ENCODE results near the gene LRRTM4.

LRRTM4 gene

DNA sequence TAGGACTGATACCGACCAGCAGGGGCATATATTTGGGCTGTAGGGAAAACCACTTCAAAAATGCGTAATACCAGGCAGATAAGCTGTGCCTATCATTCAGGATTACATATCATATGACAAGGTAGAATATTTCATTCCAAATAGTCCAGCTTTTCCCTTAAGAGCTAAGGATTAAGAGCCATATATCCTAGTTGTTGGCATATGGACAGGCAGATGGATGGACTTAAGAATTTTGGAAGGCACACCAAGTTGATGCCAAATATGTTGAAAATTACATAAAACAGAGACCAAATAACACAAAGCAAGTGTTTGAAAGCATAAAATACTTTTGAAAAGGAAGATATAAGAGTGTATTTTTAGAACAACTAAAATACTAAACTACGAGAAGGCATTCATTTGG is 52.1 kb downstream of the LRRTM4 start:
- DNase-seq (ENCODE audit: low read depth), result no peak

DNA sequence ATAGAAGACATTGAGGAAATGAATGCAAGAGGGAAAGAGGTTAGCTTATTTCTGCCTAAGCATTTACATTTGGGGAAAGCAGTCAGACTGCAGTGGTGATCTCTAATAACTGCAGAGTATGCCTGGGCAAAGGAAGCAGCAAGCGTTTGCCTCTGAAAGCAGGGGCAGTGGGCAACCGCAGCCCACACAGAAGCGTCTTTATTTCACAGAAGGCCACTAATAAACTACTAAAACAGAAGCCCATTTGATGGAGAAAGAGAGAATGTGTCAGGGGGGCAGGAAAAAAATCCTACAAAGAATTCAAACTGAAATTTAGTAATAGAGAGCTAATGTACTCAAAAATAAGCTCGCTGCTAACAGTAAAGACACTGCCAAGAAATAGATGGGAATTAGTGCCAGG is 53.1 kb downstream of the LRRTM4 start:
- DNase-seq (ENCODE audit: low read depth), result no peak

DNA sequence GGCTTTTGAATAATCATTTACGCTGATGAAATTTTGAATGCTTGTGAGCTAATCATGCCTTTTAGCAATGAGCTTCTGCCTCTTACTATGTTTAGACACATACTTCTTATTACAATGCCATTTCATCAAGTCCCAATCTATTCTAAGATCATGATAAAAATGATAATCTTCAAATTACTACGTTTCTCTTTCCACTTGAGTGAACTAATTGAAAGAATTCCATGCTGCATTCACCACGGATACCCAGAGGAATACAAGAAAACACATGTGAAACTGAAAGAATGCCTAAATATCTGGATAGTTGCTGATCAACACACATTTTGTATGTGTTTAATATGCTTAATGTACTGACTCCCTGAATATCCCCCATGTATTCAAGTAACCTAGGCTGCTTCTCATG is 62.3 kb downstream of the LRRTM4 start:
- no peak for DNase-seq (ENCODE audit: low read depth)

DNA sequence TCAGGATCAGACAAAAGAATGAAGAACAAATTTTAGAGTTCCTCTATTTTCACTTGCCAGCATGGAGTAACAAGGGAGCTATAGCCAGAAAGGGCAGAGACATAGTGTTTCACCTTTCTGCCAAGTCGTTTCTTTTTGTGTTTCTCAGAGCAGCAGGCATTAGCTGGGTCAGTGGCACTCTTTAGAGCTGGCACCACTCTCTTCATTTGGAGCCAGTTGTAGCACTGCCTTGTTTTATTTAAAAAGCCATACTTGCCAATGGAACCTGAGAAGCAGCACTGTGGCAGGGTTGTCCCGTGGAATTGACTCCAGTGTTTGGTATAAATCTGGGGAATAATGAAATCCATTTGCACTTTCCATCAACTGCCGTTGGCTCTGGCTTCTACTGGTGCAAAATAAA is 64.0 kb downstream of the LRRTM4 start:
- DNase-seq (ENCODE audit: low read depth), result no peak

DNA sequence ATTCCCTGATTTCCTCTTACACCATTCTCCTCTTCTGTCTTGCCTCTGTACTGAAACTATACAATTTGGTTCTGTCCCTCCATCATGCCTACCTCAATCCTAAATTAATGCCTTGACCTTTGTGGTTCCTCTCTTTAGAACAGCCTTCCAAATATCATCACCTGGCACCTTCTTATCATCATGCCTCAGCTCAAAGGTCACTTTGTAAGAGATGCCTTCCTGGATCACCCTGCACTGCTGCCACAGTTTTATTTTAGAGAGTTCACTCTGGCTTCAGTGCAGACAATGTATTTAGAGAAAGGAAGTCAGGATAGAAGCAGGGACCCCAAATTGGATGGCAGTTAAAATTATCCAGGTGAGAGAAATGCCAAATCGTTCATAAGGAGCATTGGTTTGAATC is 64.5 kb downstream of the LRRTM4 start:
- no peak for DNase-seq (ENCODE audit: low read depth)

DNA sequence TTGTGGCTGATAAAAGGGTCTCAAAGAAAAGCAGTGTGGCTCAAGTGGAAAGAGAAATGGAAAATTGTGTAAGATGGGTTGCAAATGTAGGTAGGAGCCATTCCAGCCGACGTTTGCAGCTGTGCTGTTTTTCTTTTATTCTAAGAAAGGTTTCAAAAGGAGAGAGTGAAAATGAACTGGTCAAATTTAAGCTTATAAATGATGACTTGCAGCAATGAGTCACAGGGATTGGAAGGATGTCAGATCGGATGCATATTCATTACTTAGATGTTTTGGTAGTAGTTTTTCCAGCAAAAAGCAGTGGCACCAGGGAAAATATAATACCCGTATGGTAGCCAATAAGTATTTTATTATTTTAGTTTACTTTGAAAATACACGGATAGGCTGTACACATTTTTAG is 79.1 kb downstream of the LRRTM4 start:
- no peak for DNase-seq (ENCODE audit: low read depth)

DNA sequence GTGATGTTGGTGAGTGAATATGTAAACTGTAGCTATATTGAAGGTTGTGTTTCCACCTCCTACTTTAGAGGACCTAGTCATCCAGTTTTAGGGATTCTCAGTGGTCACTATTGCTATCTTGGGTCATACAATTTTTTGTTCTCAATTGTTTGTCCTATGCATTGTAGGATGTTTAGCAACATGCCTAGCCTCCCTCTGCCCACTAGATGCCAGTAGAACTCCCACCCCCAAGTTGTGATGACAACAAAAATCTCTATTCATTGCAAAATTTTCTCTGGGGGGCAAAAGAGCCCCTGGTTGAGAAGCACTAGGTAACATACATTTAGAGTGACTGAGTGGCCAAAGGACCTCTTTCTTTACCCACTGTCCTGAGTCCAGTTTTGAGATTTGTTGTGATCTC is 87.3 kb downstream of the LRRTM4 start:
- DNase-seq (ENCODE audit: low read depth), result no peak

DNA sequence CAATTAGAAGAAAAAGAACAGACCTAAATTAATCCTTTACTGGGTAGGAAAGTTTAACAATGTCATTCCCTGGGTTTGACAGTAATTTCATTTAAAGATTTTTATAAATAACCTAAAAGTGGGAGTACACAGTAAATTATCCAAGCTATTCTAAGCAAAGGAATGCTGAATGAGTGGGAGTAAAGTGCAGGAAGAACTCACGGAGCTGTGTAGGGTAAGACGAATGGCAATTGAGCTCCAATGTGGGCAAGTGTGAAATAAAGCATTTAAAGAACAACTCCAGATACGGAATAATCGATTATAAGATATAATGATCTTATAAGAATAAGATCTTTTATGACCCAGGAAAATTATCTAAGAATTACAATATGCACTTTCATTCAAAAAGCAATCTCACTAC is 93.2 kb downstream of the LRRTM4 start:
- DNase-seq (ENCODE audit: low read depth), result no peak

DNA sequence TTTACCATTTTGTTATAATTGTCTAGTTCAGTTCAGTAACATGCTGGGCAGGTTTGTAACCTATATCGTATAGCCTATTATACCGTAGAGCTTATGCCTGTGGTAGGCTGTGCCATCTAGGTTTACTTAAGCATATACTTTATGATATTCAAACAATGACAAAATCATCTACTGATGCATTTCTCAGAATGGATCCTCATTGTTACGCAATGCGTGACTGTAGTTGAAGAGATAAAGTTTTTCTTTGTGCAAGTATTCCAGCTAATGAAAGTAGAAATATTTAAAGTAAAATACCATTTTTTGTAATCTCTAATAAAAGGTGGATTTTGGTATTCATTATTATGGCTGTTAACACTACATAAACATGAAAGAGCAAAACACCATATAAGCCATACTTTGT is 100.2 kb downstream of the LRRTM4 start:
- DNase-seq (ENCODE audit: low read depth), result no peak

DNA sequence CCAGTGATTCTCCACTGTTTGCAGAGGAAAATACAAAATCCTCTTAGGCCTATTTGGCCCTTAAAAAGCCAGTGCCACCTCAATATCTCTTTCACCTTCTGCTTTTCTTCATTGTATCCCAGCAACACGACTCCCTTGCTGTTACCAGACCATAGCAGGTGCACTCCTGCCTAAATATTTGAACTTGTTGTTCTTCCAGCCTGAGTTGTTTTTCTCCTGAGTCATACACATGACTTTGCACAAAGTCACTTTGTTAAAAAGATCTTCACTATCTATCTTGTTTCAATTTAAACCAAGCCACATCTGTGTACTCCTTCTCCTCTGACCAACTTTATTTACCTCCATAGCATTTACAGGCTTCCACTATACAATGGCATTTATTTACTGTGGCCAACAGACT is 103.6 kb downstream of the LRRTM4 start:
- no peak for DNase-seq (ENCODE audit: low read depth)

DNA sequence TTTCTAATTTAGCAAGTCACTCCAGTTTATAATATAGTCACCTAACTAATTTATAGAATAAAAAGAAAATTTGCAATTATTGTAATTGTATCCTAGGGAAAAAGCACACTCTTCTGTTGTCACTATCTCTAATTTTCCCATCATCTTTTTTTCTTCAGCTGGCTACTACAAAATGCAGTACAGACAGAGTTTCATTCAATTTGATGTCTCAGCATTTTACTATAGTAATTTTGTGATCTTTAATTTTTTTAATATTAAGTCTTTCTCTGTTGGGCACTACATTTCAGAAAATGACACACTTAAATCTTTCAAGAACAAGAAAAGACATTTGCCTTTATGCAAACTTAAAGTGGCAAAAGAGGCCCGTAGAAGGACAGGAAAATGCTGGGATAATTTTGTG is 118.0 kb downstream of the LRRTM4 start:
- no peak for DNase-seq (ENCODE audit: low read depth)

DNA sequence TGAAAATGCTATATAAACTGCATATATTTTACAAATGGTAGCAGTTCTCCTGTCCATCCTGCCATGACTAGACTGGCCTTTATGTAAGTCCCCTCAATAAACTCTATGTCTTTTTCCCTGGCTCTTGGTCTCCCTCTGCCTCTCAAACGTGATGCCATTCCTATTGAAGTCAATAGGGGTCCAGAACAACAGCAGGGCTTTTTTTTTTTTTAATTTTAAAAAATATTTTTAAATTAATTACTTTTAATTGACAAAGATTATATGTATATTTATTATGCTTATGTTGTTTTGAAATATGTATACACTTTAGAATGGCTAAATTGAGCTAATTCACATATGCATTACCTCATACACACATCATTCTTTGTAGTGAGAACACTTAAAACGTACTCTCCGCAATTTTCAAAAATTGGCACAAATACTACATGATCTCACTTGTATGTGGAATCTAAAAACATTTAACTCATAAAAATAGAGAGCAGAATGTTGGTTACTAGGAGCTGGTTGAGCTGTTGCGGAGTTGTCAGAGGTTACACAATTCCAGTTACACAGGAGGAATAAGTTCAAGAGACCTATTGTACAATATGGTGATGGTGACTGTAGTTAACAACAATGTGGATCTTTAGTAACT is 123.1 kb downstream of the LRRTM4 start:
- no peak for DNase-seq (ENCODE audit: low read depth)

DNA sequence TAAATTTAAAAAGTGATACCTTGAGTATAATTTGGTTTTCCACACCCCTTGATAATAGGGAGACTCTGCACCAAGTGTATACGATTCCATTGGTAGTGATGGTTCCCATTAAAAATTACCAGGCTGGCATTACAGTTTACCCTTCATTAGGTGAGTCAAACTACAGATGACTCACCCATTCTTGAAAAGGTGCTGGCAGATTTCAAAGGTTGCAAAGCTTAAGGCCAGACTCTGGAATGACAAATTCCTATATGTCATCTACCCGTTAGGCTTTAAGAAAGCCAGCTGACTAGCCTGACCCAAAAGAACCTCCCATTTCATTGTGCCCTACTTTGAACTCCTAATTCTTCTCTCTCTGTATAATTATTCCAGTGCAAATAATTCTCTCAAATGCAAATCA is 124.4 kb downstream of the LRRTM4 start:
- no peak for DNase-seq (ENCODE audit: low read depth)

DNA sequence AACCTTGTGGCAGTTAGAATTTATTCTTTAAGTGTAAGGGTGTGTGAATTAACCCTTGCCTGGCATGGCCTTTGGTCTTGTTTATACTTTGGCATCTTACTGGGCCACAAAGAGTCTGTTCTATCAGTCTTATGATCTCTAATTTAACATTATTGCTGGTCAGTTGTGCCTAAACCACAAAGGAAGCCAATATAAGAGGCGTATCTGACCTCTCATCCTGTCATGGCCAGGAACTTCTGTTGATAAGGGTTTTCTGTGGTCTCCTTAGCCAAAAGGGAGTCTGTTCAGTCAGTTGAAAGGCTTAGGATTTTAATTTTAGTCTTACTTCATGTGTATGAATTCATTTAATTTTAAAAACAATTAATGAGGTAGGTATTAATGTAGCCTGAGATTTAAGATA is 127.2 kb downstream of the LRRTM4 start:
- DNase-seq (ENCODE audit: low read depth), result no peak

DNA sequence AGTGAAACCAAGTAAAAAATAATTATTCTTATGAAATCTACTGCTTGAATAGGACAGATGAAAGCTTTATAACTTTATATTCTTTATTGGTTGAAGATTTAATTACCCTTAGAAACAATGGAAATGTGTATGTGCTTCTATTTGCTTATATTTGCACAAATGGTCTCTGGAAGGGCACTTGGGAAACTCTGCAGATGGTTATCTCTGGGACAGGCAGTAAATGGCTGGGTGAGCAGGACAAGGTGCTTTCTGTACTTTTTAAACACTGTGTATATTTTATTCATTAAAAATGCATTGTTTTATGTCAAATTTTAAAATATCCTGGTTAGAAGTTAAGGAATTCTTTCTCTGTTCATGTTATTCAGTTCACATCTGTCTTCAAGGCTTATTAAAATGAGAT is 131.1 kb downstream of the LRRTM4 start:
- no peak for DNase-seq (ENCODE audit: low read depth)

DNA sequence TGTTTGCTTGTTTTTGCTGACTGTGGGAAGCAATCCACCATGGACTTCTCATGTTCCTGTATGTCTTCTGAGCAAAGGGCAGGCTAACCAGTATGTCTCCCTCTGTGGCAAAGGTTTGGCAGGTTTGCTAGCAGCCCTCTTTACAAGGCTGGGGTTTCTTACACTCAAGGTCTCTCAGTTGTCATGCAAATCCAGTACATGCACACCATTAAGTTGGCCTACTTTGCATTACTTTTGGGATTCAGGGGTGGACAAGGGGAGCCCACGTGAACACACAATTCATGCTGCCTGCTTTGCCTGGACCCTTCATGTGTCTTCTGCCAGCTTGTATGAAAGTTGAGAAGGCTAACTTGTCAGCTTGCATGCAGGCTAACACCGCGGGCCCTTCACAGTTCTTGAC is 134.9 kb downstream of the LRRTM4 start:
- DNase-seq (ENCODE audit: low read depth), result no peak

DNA sequence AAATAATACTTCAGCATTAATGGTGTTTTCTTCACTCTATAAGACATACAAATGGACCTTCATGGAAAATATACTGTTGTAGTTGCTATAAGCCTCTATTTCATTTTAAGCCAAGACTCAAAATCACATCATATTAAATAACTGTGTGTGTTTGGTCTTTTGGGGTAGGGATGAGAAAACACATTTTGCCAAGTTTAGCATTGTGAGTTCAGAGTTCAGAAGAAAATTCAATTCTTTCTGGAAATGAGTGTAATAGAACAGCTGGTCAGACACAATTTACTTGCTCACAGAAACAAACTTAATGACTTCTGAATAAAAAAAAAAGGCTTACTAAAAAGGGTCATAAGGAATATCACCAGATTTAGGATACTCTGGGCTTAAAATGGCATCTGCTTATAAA is 149.5 kb downstream of the LRRTM4 start:
- no peak for DNase-seq (ENCODE audit: low read depth)

DNA sequence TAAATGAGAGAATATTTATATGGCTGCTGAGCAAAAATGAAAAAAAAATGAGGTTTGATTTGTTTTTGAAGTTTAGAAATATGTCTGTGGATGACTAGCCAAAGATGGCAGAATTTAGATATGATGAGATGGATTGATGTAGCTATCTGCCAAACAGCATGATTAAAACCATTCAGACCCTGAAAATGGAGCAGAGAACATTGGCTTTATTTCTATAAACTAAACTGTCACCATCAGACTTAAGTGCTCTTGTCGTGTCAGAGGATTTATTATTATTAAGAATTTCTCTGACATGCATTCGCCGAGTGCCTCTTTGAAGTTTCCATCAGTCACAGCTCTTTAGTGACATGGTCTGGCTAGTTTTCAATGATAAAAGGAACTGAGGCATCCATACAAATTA is 151.7 kb downstream of the LRRTM4 start:
- no peak for DNase-seq (ENCODE audit: low read depth)

DNA sequence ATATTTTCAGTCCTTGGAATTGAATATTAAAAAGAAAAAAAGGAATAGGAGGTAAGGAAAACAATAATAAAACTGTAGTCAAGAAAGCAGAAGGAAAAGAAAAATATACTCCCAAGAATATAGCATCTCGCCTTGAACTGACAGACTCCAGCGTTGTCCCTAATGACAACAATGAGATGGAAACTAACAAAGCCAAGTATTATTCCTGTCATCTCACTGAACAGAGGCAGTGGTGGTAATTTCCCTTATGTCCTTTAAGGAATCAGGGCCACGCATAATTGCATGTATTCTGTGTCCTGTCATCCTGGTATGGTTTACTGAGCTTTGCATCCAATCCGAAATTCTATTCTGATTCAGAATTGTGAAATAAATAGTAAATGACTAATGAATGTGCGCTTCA is 158.9 kb downstream of the LRRTM4 start:
- no peak for DNase-seq (ENCODE audit: low read depth)

DNA sequence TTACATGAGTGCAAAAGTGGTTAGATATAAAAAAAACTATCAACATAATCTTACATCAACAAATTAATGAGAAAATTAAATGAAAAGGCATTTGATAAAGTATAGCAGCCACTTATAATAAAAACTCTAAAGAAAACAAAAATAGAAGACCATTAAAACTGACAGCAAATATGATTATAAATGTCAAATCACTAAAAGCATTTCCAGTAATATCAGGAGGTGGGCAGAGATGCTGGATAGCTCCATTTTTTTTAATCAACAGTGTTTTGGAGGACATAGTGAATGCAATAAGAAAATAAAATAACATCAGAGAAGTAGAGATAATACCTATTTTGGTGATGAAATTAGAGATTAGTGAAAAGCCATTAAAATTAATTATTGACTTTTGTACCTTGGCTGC is 173.4 kb downstream of the LRRTM4 start:
- no peak for DNase-seq (ENCODE audit: low read depth)

DNA sequence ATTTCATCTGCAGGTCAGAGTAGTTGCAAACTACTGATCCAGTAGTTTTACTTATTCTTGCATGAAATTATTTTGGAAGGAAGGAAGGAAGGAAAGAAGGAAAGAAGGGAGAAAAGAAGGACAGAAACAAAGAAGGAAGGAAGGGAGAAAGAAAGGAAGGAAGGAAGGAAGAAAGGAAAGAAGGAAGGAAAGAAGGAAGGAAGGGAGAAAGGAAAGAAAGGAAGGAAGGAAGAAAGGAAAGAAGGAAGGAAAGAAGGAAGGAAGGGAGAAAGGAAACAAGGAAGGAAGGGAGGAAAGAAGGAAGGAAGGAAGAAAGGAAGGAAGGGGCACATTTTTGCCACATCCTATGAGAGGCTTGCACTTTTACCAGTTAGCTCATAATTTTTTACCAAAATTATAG is 186.2 kb downstream of the LRRTM4 start:
- no peak for DNase-seq (ENCODE audit: low read depth)

DNA sequence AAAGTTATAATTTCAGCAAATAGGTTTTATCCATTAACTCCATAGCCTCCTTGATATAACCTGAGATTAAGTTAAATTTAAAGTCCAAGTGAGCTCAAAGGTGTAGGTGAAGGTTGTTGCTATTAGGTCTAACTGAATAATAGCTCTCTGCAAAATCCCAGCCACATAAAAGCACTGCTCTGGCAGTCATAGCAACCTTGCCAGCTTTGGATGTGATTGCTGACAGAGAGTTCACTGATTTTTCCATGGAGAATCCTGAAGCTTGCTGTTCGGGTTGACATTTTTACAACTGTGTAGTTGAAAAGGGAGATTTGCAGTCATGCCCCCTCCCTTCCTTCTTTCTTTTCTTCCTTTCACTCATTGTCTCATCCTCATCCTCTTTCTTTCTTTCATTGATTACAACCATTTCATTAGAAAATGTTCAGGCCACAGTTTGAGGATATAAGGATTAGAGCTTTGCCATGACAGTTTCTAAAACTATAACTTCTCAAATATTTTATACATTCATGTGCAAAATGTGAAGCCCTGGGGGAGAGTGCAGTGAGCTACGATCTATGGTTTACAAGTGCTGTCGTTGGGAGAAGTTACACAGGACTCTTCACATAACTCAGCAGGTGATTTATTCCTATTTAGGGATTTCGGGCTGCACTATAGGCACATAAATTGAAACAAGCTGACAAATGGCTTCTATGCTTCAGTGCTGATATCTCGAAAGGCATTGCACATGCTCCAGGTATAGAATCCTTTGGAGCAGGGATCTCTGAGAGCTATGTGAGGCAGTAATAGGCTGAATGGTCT is 193.8 kb downstream of the LRRTM4 start:
- DNase-seq (ENCODE audit: low read depth), result no peak

DNA sequence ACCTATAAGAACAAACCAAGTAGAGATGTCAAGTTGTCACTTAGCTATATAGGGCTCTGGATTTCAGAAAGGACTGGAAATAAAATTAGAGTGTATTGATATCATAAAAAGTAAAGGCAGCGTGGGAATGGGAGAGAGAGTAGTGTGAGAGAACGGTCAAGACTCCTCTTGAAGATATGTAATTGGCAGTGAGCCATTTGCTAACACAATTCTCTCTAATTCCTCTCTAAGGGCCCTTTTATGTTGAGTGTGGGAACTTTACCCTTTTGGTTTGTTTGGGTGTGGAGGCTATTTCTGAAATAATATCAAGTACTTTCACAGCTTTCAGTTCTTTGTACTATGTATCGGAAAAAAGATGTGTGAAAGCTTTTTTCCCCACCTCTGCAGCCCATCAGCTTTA is 196.8 kb downstream of the LRRTM4 start:
- no peak for DNase-seq (ENCODE audit: low read depth)

DNA sequence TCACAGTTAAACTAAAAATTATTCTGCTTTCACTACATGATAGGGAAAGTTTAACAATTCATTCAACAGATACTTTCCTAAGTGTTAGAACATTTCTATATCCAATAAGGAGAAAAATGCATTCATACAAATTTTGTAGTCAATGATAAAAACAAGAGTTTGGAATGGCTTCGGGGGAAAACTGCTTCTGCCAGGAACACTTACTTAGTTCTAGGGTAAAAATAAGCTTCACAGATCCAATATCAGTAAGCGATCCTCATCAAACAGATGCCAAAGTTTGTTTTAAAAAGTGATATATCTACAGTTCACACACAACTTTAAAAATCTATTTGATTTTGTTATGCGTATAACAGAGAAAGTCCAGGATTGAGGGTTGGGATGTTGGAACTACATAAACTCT is 199.7 kb downstream of the LRRTM4 start:
- DNase-seq (ENCODE audit: low read depth), result no peak

Measured in HS-27A (cell line).